K562 (cell line): ENCODE results near the gene TRAF3IP3. TPM values are rescaled to one million over a fixed set of nuclear protein-coding genes. Genes with fewer than 3 reads are reported as not detected.

Experiments
- CAMTA2 ChIP-seq: fragments of 250-450 bp; sonication (Bioruptor Pico); conservative IDR thresholded peaks from 2 replicates; pipeline ENCODE4 v1.5.1; 2022
- CBX3 ChIP-seq, 2 experiments: IDR thresholded peaks; 1 replicate in 1 of 2; 2 replicates in 1 of 2; pipeline ENCODE4 v1.6.1; 2012; ENCODE audit warnings: inconsistent platforms in 2 of 2, low read length in 2 of 2, borderline replicate concordance in 1 of 2, control low read depth in 1 of 2
- EP300 ChIP-seq: IDR thresholded peaks from 2 replicates; pipeline ENCODE4 v1.6.1; 2012; ENCODE audit warnings: low read length, improper control_type of control experiment
- HDAC6 ChIP-seq: IDR thresholded peaks from 2 replicates; pipeline ENCODE4 v1.6.1; 2012; ENCODE audit warnings: low read depth, mild to moderate bottlenecking, control low read depth, inconsistent platforms, low read length, moderate library complexity
- MAFF ChIP-seq: IDR thresholded peaks from 2 replicates; pipeline ENCODE4 v1.6.1; 2012; ENCODE audit warnings: low read length, improper control_type of control experiment
- MAZ ChIP-seq, 2 experiments: fragments of 450-650 bp in 1 of 2; sonication (generic) in 1 of 2; formaldehyde crosslinking; IDR thresholded peaks in 1 of 2; conservative IDR thresholded peaks in 1 of 2; 2 replicates each; pipeline versions ENCODE4 v1.4.0 to v1.5.0; 2020; ENCODE audit warnings: mild to moderate bottlenecking in 1 of 2, missing genetic modification reagents in 1 of 2
- MEF2D ChIP-seq: conservative IDR thresholded peaks from 2 replicates; pipeline ENCODE4 v1.6.1; 2016; ENCODE audit warnings: low read depth, missing genetic modification characterization, missing compliant biosample characterization
- MIER1 ChIP-seq: fragments of 450-650 bp; IDR thresholded peaks from 2 replicates; pipeline ENCODE4 v1.6.1; 2016; ENCODE audit warnings: antibody characterized with exemption, mild to moderate bottlenecking, low read depth
- NELFE ChIP-seq: IDR thresholded peaks from 2 replicates; pipeline ENCODE4 v1.6.1; 2011; ENCODE audit warnings: mild to moderate bottlenecking; ENCODE audit not compliant: insufficient read depth, insufficient read length
- NFIC ChIP-seq: fragments of 450-650 bp; IDR thresholded peaks from 2 replicates; pipeline ENCODE4 v1.6.1; 2017; ENCODE audit warnings: mild to moderate bottlenecking, inconsistent platforms
- SRSF7 ChIP-seq: fragments of 200-400 bp; formaldehyde crosslinking; optimal IDR thresholded peaks from 2 replicates; pipeline ENCODE3; 2017; ENCODE audit warnings: mild to moderate bottlenecking, low read depth, low read length
- STAT5B ChIP-seq: fragments of 250-450 bp; sonication (Bioruptor Pico); IDR thresholded peaks from 2 replicates; pipeline ENCODE4 v1.8.0; 2021; ENCODE audit warnings: mild to moderate bottlenecking, inconsistent platforms
- TAF15 ChIP-seq: fragments of 200-400 bp; formaldehyde crosslinking; IDR thresholded peaks from 2 replicates; pipeline ENCODE4 v1.6.1; 2017; ENCODE audit warnings: mild to moderate bottlenecking, low read depth, low read length, moderate library complexity
- TBP ChIP-seq: optimal IDR thresholded peaks from 2 replicates; pipeline ENCODE3; 2011; ENCODE audit warnings: low read depth, low read length, improper control_type of control experiment
- ZNF121 ChIP-seq: sonication (generic); formaldehyde crosslinking; conservative IDR thresholded peaks from 2 replicates; pipeline ENCODE4 v1.8.0; 2022; ENCODE audit warnings: missing genetic modification reagents
- ZNF212 ChIP-seq: fragments of 450-650 bp; formaldehyde crosslinking; IDR thresholded peaks from 2 replicates; pipeline ENCODE4 v1.4.0; 2020; ENCODE audit warnings: mild to moderate bottlenecking
- ZNF217 ChIP-seq: sonication (generic); formaldehyde crosslinking; IDR thresholded peaks from 2 replicates; pipeline ENCODE4 v1.8.0; 2022; ENCODE audit warnings: mild to moderate bottlenecking, missing genetic modification reagents
- ZNF239 ChIP-seq: fragments of 250-450 bp; sonication (Bioruptor Pico); IDR thresholded peaks from 2 replicates; pipeline ENCODE4 v1.4.0; 2020; ENCODE audit warnings: mild to moderate bottlenecking
- ZNF347 ChIP-seq: fragments of 450-650 bp; formaldehyde crosslinking; IDR thresholded peaks from 2 replicates; pipeline ENCODE4 v1.4.0; 2020; ENCODE audit warnings: low read depth, mild to moderate bottlenecking, moderate library complexity
- ZNF699 ChIP-seq: fragments of 250-450 bp; sonication (Bioruptor Pico); IDR thresholded peaks from 2 replicates; pipeline ENCODE4 v1.8.0; 2021; ENCODE audit warnings: mild to moderate bottlenecking, moderate library complexity; ENCODE audit not compliant: insufficient replicate concordance
- polyA plus RNA-seq, 8 experiments: library from polyadenylated mRNA; depleted of rRNA in 4 of 8; stranded (reverse) in 5 of 8; unstranded in 3 of 8; fragments of >200 nt; fragmentation: Nextera tagmentation in 2 of 8; fragmentation: Illumina TruSeq in 1 of 8; extraction: Ambion mirVana in 2 of 8; extraction: Trizol in 1 of 8; gene quantifications; 2 replicates each; pipeline versions ENCODE4 v1.2.1 to v1.2.3, GENCODE V29; 2011 to 2014; ENCODE audit warnings: inconsistent platforms in 1 of 8, missing spikeins in 1 of 8
- total RNA-seq, 7 experiments: library from RNA; depleted of rRNA in 6 of 7; stranded (reverse); fragments of >200 nt in 6 of 7; fragmentation: Illumina TruSeq in 2 of 7; extraction: Trizol in 2 of 7; gene quantifications; 2 replicates each; pipeline versions ENCODE4 v1.2.1 to v1.2.3, GENCODE V29; 2011 to 2021; ENCODE audit warnings: low replicate concordance in 1 of 7
- TF ChIP-seq, protein P1 (sequence below): fragments of 450-650 bp; conservative IDR thresholded peaks from 2 replicates; pipeline ENCODE4 v1.6.1; 2016; ENCODE audit warnings: missing genetic modification characterization, low read depth, mild to moderate bottlenecking, control low read depth, missing compliant biosample characterization
- TF ChIP-seq, protein P2 (sequence below): fragments of 250-450 bp; sonication (Bioruptor Pico); IDR thresholded peaks from 2 replicates; pipeline ENCODE4 v1.5.0; 2020; ENCODE audit warnings: mild to moderate bottlenecking, borderline replicate concordance
- TF ChIP-seq, protein P3 (sequence below): IDR thresholded peaks from 2 replicates; pipeline ENCODE4 v1.6.1; 2011; ENCODE audit warnings: borderline replicate concordance, low read depth, mild to moderate bottlenecking, moderate library complexity, low read length; ENCODE audit not compliant: insufficient read depth, poor library complexity, severe bottlenecking

The TRAF3IP3 gene
- total and polyA plus RNA-seq, 9 of the 15 experiments (the other 6 are each of a cell fraction or from before 2014, with no cell fraction given): 0.06 to 1.1 (median 0.31) TPM

DNA sequence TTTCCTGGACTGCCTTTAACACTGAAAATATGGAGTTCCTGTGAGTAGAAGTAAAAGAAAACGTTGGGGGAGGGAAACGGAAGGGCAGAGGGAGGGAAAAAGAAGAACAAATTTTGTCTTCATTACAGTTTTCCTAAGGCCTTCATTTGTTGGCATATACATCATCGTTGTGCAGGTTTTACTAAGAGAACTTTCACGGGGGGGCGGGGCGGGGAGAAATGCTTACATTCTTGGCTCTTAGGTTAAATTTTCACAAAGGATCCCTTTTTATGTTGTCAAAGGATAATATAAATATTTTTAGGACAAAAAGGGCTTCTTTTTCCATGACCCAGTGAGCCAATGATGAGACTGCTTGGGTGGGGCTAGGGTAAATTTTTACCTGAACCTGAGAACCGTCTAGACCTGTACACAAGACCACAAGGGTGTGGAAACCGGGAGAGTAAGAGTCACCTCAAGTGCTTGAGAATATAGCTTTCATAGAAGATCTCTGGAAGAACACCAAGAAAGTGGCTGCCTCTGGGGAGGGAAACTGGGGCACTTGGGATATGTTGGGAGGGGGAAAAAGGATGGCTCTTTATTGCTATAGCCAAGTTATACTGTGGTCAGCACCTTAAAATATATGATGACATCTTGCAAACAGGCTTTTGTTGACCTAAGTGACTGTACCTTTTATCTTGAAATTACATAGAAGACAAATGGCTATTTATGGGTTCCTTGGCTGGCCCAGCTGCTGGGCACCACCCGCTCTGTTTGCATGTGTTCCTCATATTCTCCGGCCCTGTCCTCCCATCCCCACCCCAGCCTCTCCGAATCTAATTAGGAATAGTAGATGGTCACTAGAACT is 70.0 kb downstream of the TRAF3IP3 start (continued):
- no peak for TF ChIP-seq CAMTA2 (CRISPR knock-in tag)
- TF ChIP-seq, protein P1, sequence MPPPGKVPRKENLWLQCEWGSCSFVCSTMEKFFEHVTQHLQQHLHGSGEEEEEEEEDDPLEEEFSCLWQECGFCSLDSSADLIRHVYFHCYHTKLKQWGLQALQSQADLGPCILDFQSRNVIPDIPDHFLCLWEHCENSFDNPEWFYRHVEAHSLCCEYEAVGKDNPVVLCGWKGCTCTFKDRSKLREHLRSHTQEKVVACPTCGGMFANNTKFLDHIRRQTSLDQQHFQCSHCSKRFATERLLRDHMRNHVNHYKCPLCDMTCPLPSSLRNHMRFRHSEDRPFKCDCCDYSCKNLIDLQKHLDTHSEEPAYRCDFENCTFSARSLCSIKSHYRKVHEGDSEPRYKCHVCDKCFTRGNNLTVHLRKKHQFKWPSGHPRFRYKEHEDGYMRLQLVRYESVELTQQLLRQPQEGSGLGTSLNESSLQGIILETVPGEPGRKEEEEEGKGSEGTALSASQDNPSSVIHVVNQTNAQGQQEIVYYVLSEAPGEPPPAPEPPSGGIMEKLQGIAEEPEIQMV: no peak
- TF ChIP-seq NELFE: no peak
- no peak for TF ChIP-seq STAT5B
- TF ChIP-seq HDAC6: no peak
- no peak for TF ChIP-seq TAF15
- TF ChIP-seq SRSF7: no peak
- TF ChIP-seq ZNF347 (CRISPR knock-in tag): no peak
- 0 out of 2 replicates have a peak, but pooled peaks have one; percentile 22 for TF ChIP-seq EP300
- no peak for TF ChIP-seq ZNF217 (CRISPR knock-in tag)
- 0 out of 2 replicates have a peak, but pooled peaks have one; percentile 5 for TF ChIP-seq NFIC
- no peak for TF ChIP-seq ZNF699 (CRISPR knock-in tag)
- TF ChIP-seq MEF2D (tag): 0 out of 2 replicates have a peak, but pooled peaks have one; percentile 47
- TF ChIP-seq MAFF: no peak
- TF ChIP-seq, protein P2, sequence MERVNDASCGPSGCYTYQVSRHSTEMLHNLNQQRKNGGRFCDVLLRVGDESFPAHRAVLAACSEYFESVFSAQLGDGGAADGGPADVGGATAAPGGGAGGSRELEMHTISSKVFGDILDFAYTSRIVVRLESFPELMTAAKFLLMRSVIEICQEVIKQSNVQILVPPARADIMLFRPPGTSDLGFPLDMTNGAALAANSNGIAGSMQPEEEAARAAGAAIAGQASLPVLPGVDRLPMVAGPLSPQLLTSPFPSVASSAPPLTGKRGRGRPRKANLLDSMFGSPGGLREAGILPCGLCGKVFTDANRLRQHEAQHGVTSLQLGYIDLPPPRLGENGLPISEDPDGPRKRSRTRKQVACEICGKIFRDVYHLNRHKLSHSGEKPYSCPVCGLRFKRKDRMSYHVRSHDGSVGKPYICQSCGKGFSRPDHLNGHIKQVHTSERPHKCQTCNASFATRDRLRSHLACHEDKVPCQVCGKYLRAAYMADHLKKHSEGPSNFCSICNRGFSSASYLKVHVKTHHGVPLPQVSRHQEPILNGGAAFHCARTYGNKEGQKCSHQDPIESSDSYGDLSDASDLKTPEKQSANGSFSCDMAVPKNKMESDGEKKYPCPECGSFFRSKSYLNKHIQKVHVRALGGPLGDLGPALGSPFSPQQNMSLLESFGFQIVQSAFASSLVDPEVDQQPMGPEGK: no peak
- TF ChIP-seq ZNF239 (CRISPR knock-in tag): no peak
- TF ChIP-seq ZNF121 (CRISPR knock-in tag): no peak
- TF ChIP-seq MIER1: no peak
- TF ChIP-seq, protein P3, sequence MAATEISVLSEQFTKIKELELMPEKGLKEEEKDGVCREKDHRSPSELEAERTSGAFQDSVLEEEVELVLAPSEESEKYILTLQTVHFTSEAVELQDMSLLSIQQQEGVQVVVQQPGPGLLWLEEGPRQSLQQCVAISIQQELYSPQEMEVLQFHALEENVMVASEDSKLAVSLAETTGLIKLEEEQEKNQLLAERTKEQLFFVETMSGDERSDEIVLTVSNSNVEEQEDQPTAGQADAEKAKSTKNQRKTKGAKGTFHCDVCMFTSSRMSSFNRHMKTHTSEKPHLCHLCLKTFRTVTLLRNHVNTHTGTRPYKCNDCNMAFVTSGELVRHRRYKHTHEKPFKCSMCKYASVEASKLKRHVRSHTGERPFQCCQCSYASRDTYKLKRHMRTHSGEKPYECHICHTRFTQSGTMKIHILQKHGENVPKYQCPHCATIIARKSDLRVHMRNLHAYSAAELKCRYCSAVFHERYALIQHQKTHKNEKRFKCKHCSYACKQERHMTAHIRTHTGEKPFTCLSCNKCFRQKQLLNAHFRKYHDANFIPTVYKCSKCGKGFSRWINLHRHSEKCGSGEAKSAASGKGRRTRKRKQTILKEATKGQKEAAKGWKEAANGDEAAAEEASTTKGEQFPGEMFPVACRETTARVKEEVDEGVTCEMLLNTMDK: no peak
- TF ChIP-seq CBX3 (IDR thresholded peaks at IDR 0.05; ENCODE audit: borderline replicate concordance in 1 of 2, low read length in 2 of 2): no peak
- no peak for TF ChIP-seq TBP
- no peak for TF ChIP-seq ZNF212
- 0 out of 4 replicates have a peak, but pooled peaks of 1 of the 2 experiments have one; percentile 23 for TF ChIP-seq MAZ (CRISPR knock-in tag; conservative IDR thresholded peaks at IDR 0.05 in 1 of 2, IDR thresholded peaks at IDR 0.05 in 1 of 2)
